HepG2 (cell line): Measurements from ENCODE around the gene CEBPB. TPM values are rescaled to one million over a fixed set of nuclear protein-coding genes. Genes with fewer than 3 reads are reported as not detected.

Source experiments
- ARHGAP35 ChIP-seq: sonication (generic); formaldehyde crosslinking; IDR thresholded peaks from 2 replicates; pipeline ENCODE4 v1.9.0; 2022; ENCODE audit warnings: mild to moderate bottlenecking, inconsistent platforms, moderate library complexity, missing genetic modification reagents, borderline replicate concordance
- EZH2 ChIP-seq: conservative IDR thresholded peaks from 2 replicates; pipeline ENCODE4 v1.6.1; 2012; ENCODE audit warnings: mild to moderate bottlenecking, low read depth, low read length, moderate library complexity
- HDAC1 ChIP-seq: sonication (generic); formaldehyde crosslinking; IDR thresholded peaks from 2 replicates; pipeline ENCODE4 v1.5.1; 2020; ENCODE audit warnings: mild to moderate bottlenecking, missing genetic modification reagents
- HMGA1 ChIP-seq: sonication (generic); formaldehyde crosslinking; conservative IDR thresholded peaks from 2 replicates; pipeline ENCODE4 v1.4.0; 2020; ENCODE audit warnings: missing genetic modification reagents
- HOXD1 ChIP-seq: sonication (generic); formaldehyde crosslinking; IDR thresholded peaks from 2 replicates; pipeline ENCODE4 v1.5.0; 2020; ENCODE audit warnings: missing genetic modification reagents
- MED1 ChIP-seq: sonication (generic); formaldehyde crosslinking; IDR thresholded peaks from 2 replicates; pipeline ENCODE4 v1.4.0; 2020; ENCODE audit warnings: missing genetic modification reagents
- MTERF4 ChIP-seq: sonication (generic); formaldehyde crosslinking; IDR thresholded peaks from 2 replicates; pipeline ENCODE4 v1.8.0; 2023; ENCODE audit warnings: mild to moderate bottlenecking, missing genetic modification reagents
- MTF2 ChIP-seq: sonication (generic); formaldehyde crosslinking; IDR thresholded peaks from 2 replicates; pipeline ENCODE4 v1.5.0; 2020; ENCODE audit warnings: missing genetic modification reagents, borderline replicate concordance
- NR2F2 ChIP-seq: IDR thresholded peaks from 2 replicates; pipeline ENCODE4 v1.6.1; 2012; ENCODE audit warnings: low read depth, inconsistent platforms, borderline replicate concordance
- PHF8 ChIP-seq: sonication (generic); formaldehyde crosslinking; IDR thresholded peaks from 2 replicates; pipeline ENCODE4 v1.5.0; 2020; ENCODE audit warnings: missing genetic modification reagents
- SMAD9 ChIP-seq: sonication (generic); formaldehyde crosslinking; IDR thresholded peaks from 2 replicates; pipeline ENCODE4 v1.5.1; 2020; ENCODE audit warnings: mild to moderate bottlenecking, missing genetic modification reagents
- SNAPC2 ChIP-seq: sonication (generic); formaldehyde crosslinking; IDR thresholded peaks from 2 replicates; pipeline ENCODE4 v1.8.1; 2022; ENCODE audit warnings: mild to moderate bottlenecking, missing genetic modification reagents
- SRSF1 ChIP-seq: fragments of 200-400 bp; formaldehyde crosslinking; optimal IDR thresholded peaks from 2 replicates; pipeline ENCODE3; 2017; ENCODE audit warnings: mild to moderate bottlenecking, low read depth, low read length, moderate library complexity
- TIGD3 ChIP-seq: sonication (generic); formaldehyde crosslinking; IDR thresholded peaks from 2 replicates; pipeline ENCODE4 v1.5.1; 2020; ENCODE audit warnings: mild to moderate bottlenecking, missing genetic modification reagents, borderline replicate concordance
- ZBTB42 ChIP-seq: sonication (generic); formaldehyde crosslinking; IDR thresholded peaks from 2 replicates; pipeline ENCODE4 v1.5.0; 2020; ENCODE audit warnings: mild to moderate bottlenecking, missing genetic modification reagents
- ZNF12 ChIP-seq: sonication (generic); formaldehyde crosslinking; IDR thresholded peaks from 2 replicates; pipeline ENCODE4 v1.5.0; 2020; ENCODE audit warnings: missing genetic modification reagents
- ZNF136 ChIP-seq: sonication (generic); formaldehyde crosslinking; IDR thresholded peaks from 2 replicates; pipeline ENCODE4 v1.8.1; 2022; ENCODE audit warnings: low read depth, mild to moderate bottlenecking, moderate library complexity, missing genetic modification reagents
- ZNF235 ChIP-seq: sonication (generic); formaldehyde crosslinking; IDR thresholded peaks from 2 replicates; pipeline ENCODE4 v1.8.1; 2023; ENCODE audit warnings: mild to moderate bottlenecking, missing genetic modification reagents, borderline replicate concordance
- ZNF337 ChIP-seq: sonication (generic); formaldehyde crosslinking; IDR thresholded peaks from 2 replicates; pipeline ENCODE4 v1.5.1; 2020; ENCODE audit warnings: missing genetic modification reagents, low read depth, mild to moderate bottlenecking, borderline replicate concordance
- ZNF598 ChIP-seq: sonication (generic); formaldehyde crosslinking; IDR thresholded peaks from 2 replicates; pipeline ENCODE4 v1.5.1; 2020; ENCODE audit warnings: mild to moderate bottlenecking, missing genetic modification reagents, borderline replicate concordance
- ZNF761 ChIP-seq: sonication (generic); formaldehyde crosslinking; conservative IDR thresholded peaks from 2 replicates; pipeline ENCODE4 v1.4.0; 2020; ENCODE audit warnings: mild to moderate bottlenecking, missing genetic modification reagents
- ZNF788 ChIP-seq: sonication (generic); formaldehyde crosslinking; IDR thresholded peaks from 2 replicates; pipeline ENCODE4 v1.5.0; 2020; ENCODE audit warnings: mild to moderate bottlenecking, missing genetic modification reagents, borderline replicate concordance
- ZUFSP ChIP-seq: sonication (generic); formaldehyde crosslinking; IDR thresholded peaks from 2 replicates; pipeline ENCODE4 v1.9.0; 2021; ENCODE audit warnings: missing genetic modification reagents, mild to moderate bottlenecking, borderline replicate concordance
- polyA plus RNA-seq, 8 experiments: library from polyadenylated mRNA; depleted of rRNA in 3 of 8; stranded (reverse) in 7 of 8; unstranded in 1 of 8; fragments of >200 nt; fragmentation: Illumina TruSeq in 4 of 8; extraction: Trizol in 4 of 8; gene quantifications; 2 replicates each; pipeline versions ENCODE4 v1.2.1 to v1.2.3, GENCODE V29; 2011 to 2016; ENCODE audit warnings: low read depth in 4 of 8, missing spikeins in 1 of 8, mixed read lengths in 1 of 8; ENCODE audit not compliant: insufficient read depth in 1 of 8
- total RNA-seq, 5 experiments: library from RNA; depleted of rRNA; stranded (reverse); fragments of >200 nt; fragmentation: Illumina TruSeq; extraction: Trizol; gene quantifications; 2 replicates each; pipeline ENCODE4 v1.2.3, GENCODE V29; 2016; ENCODE audit warnings: low read depth in 1 of 5
- TF ChIP-seq, protein P1 (sequence below): sonication (generic); formaldehyde crosslinking; IDR thresholded peaks from 2 replicates; pipeline ENCODE4 v1.4.0; 2020; ENCODE audit warnings: low read depth, mild to moderate bottlenecking, missing genetic modification reagents

CEBPB gene
- total and polyA plus RNA-seq, 2 of the 13 experiments (the other 11 are each of a cell fraction or from before 2014, with no cell fraction given) = 18.5 to 28.2 TPM

- TF ChIP-seq ZUFSP (CRISPR knock-in tag) (no peak), SNAPC2 (no peak), NR2F2 (no peak), PHF8 (peak; percentile 23; the same call in 1 of the 2 replicates), ZNF598 (CRISPR knock-in tag) (no peak), ZNF136 (CRISPR knock-in tag) (no peak), HDAC1 (CRISPR knock-in tag) (no peak), EZH2 (no peak), ZNF337 (no peak), TIGD3 (CRISPR knock-in tag) (no peak), MTF2 (no peak), MED1 (CRISPR knock-in tag) (peak; percentile 38; the same call in 1 of the 2 replicates), ZNF12 (CRISPR knock-in tag) (0 out of 2 replicates have a peak, but pooled peaks have one; percentile 17), ZNF788 (no peak), HMGA1 (CRISPR knock-in tag) (no peak), ARHGAP35 (CRISPR knock-in tag) (no peak), SMAD9 (CRISPR knock-in tag) (no peak), HOXD1 (CRISPR knock-in tag) (0 out of 2 replicates have a peak, but pooled peaks have one; percentile 22), ZBTB42 (no peak), ZNF235 (CRISPR knock-in tag) (no peak), MTERF4 (peak; percentile 63; the same call in 1 of the 2 replicates), SRSF1 (no peak), ZNF761 (CRISPR knock-in tag) (no peak)
- TF ChIP-seq, protein P1, sequence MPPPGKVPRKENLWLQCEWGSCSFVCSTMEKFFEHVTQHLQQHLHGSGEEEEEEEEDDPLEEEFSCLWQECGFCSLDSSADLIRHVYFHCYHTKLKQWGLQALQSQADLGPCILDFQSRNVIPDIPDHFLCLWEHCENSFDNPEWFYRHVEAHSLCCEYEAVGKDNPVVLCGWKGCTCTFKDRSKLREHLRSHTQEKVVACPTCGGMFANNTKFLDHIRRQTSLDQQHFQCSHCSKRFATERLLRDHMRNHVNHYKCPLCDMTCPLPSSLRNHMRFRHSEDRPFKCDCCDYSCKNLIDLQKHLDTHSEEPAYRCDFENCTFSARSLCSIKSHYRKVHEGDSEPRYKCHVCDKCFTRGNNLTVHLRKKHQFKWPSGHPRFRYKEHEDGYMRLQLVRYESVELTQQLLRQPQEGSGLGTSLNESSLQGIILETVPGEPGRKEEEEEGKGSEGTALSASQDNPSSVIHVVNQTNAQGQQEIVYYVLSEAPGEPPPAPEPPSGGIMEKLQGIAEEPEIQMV = no peak
These were observed 2.7 kb downstream of the CEBPB start (continued) for GRCh38 chr20:50193199-50193835.
